SU-DHL-6 (cell line): ENCODE measurements around the gene SPINK13.
"Not testable (repeated sequence)": the region's sequence is repeated elsewhere in the genome, so short reads cannot be mapped to it uniquely, and the experiment has no call there.

Experiments used
- CTCF ChIP-seq: fragments of 200-600 bp; sonication (generic); IDR thresholded peaks from one replicate; pipeline ENCODE4 v1.5.1; 2017; ENCODE audit warnings: antibody characterized with exemption, mild to moderate bottlenecking, low read length, moderate library complexity; ENCODE audit not compliant: insufficient read depth, poor library complexity, severe bottlenecking
- EZH2phosphoT487 ChIP-seq: fragments of 200-600 bp; sonication (generic), shearing (Covaris generic); conservative IDR thresholded peaks from 2 replicates; pipeline ENCODE4 v1.6.1; 2018; ENCODE audit warnings: mild to moderate bottlenecking, antibody characterized with exemption, low read length, moderate library complexity, mixed read lengths

GRCh38 chr5:148280893-148281292 lies 12.3 kb downstream of the SPINK13 start:
- not testable (repeated sequence) for TF ChIP-seq EZH2phosphoT487, CTCF
